SK-N-DZ (cell line): ENCODE measurements around the gene VCL. TPM values are rescaled to one million over a fixed set of nuclear protein-coding genes. Genes with fewer than 3 reads are reported as not detected.
"Not testable (repeated sequence)": the region's sequence is repeated elsewhere in the genome, so short reads cannot be mapped to it uniquely, and the experiment has no call there.

Source experiments
- DNase-seq: peaks from one replicate; pipeline ENCODE4 v3.0.0-alpha.2; 2015; ENCODE audit warnings: low spot score
- polyA plus RNA-seq, 2 experiments: library from polyadenylated mRNA; depleted of rRNA; stranded (reverse); fragments of >200 nt; gene quantifications; 2 replicates each; pipeline ENCODE4 v1.2.3, GENCODE V29; 2014

The VCL gene
- polyA plus RNA-seq (2014; cell fraction: cytosol; rRNA removed), result 20.3 and 26.1 TPM in 2 replicates
- polyA plus RNA-seq (2014; cell fraction: nucleus; rRNA removed), result 16.2 and 20.0 TPM in 2 replicates

- peak; percentile 98 for DNase-seq
Measured at GRCh38 chr10:73997787-73998622, at the start of gene VCL. TSS of gene VCL (plus strand) at chr10:73998116. CDS start at chr10:73998208, 92 bp downstream.

GRCh38 chr10:73948947-73949633, 48.8 kb upstream of the VCL start:
- no peak for DNase-seq

GRCh38 chr10:73950155-73950948, 47.6 kb upstream of the VCL start:
- DNase-seq, result peak; percentile 56

DNA sequence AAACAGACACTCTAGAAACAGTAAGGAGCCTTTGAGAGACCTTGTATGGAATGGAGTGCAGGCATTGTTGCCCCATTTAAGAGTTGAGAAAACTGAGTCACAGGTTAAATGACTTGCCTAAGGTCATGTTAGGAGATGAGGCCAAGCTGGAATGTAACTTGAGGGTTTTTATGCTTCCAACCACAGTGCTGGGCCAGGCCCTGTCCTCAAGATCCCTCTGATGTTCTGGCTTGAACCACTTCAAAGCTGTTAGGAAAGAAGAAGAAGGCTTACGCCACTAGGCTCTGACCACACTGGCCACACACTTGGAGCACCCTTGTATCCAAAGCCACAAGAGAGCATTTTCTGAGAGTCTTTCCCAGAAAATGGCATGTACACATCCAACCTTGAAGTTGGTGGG, 44.3 kb upstream of the VCL start:
- no peak for DNase-seq

- DNase-seq, result no peak
Measured at GRCh38 chr10:73954737-73955136, 43.2 kb upstream of the VCL start.

GRCh38 chr10:73955719-73956118, 42.2 kb upstream of the VCL start:
- DNase-seq, result no peak

GRCh38 chr10:73956476-73957359, 41.2 kb upstream of the VCL start:
- DNase-seq, result no peak

DNA sequence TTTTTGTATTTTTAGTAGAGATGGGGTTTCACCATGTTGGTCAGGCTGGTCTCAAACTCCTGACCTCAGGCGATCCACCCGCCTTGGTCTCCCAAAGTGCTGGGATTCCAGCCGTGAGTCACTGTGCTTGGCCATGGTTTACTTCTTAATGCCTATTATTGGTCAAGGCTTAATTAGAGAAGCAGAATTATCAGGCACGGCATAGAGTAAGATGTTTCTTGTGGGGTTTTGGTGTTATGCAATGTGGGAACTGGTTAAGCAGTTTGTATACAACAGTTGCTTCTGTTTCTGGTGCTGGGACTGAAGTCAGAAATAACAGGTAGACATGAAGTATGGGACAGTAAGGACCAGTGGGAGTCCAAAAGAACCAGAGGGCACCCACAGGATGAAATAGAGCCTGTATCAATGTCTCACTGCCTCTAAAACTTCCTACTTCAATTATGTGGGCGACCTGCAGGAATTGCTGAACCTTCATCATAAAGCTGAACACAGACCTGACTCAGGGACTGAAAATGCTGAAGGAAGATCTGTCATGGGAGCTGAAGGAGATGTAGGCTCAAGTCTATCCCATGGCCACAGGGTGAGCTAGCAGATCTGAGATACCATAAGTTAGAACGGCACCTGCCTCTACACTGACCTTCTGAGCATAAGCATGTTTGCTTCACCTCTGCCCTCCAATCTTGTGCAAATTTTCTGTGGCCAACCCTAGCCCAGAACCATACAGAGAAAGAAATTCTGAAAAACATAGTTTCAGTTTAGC, 38.3 kb upstream of the VCL start:
- DNase-seq, result no peak

- DNase-seq, result no peak
Measured at GRCh38 chr10:73962386-73962785, 35.5 kb upstream of the VCL start.

- DNase-seq, result not testable (repeated sequence)
Measured at GRCh38 chr10:73963533-73963932, 34.4 kb upstream of the VCL start.

DNA sequence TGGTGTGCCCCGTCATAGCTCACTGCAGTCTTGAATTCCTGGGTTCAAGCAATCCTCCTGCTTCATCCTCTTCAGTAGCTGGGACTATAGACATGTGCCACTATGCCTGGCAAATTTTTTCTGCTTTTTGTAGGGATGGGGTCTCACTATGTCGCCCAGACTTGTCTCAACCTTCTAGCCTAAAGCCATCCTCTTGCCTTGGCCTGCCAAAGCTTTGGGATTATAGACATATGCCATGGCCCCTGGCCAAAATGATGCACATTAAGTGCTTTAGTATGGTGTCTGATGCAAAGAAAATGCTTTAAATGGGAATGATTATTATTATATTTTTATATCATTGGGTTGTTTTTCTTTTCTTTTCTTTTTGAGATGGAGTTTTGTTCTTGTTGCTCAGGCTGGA, 33.2 kb upstream of the VCL start:
- no peak for DNase-seq

DNA sequence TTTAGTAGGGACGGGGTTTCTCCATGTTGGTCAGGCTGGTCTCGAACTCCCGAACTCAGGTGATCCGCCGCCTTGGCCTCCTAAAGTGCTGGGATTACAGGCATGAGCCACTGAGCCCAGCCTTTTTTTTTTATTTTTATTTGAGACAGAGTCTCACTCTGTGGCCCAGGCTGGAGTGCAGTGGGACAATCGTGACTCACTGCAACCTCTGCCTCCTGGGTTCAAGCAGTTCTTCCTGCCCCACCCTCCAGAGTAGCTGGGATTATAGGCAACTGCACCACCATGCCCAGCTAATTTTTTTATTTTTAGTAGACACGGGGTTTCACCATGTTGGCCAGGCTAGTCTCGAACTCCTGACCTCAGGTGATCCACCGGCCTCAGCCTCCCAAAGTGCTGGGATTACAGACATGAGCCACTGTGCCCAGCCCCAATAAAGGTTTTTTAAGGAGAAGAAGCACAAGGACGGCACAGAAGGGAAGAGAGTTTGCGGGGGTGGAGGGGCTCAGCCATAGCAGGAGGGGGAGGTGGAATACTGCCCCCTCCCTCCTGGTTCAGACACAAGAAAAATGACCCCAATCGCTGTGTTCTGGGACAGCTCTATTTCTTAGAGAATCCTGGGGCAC, 32.5 kb upstream of the VCL start:
- DNase-seq, result not testable (repeated sequence)

DNA sequence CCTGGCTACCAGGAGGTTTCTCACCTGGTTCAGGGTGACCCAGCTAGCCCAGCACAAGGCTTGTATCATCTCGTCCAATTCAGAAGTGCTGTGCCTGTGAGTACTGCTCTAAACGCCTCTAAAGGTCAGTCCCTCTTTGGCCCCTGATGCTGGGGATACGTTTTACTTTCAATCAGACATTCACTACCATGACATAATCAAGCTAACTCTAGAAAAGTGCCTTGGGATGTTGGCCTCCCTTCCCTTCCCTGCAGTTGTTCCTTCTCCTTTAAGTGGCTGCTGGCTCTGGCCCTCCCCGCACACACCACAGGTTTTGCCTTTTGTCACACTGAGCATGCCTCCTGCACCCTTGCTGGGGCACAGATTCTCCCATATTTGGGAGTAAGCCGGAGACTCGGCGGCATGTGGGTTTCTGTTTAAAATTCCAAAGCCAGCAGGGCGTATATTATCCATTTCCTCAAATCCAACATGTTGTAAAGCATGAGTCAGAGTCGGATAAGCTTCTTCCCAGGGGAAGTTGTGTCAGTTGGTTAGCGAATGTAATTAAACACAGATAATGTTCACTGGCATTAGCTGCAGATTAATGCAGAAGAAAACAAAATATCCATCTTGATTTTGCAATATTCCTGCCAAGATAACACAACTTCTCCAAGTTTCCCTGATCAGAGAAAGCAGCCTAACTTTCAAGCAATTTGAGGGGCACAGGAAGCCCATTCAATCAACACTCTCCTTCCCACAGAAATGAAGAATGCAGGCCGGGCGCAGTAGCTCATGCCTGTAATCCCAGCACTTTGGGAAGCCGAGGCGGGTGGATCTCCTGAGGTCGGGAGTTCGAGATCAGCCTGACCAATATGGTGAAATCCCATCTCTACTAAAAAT, 31.8 kb upstream of the VCL start:
- peak; percentile 35 for DNase-seq

DNA sequence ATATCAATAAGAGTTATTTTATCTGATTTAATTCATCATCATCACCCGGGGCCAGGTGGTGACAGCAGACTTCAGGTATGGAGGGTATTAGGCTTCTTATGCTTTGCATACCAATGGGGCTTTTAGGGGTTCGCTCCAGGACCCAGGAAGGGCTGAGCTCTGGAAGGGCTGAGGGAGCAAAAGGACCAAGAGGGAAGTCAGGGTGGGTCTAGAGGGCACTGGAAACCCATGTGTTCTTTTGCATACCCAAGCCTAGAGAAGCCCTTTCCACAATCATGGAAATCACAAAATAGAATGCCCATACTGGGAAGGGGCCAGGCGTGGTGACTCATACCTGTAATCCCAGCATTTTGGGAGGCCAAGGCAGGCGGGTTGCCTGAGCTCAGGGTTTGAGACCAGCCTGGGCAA, 30.9 kb upstream of the VCL start:
- DNase-seq, result no peak

GRCh38 chr10:73967544-73967943, 30.4 kb upstream of the VCL start:
- no peak for DNase-seq

GRCh38 chr10:73968098-73968521, 29.8 kb upstream of the VCL start:
- no peak for DNase-seq

- peak; percentile 85 for DNase-seq
Measured at GRCh38 chr10:73969224-73969841, 28.6 kb upstream of the VCL start.

DNA sequence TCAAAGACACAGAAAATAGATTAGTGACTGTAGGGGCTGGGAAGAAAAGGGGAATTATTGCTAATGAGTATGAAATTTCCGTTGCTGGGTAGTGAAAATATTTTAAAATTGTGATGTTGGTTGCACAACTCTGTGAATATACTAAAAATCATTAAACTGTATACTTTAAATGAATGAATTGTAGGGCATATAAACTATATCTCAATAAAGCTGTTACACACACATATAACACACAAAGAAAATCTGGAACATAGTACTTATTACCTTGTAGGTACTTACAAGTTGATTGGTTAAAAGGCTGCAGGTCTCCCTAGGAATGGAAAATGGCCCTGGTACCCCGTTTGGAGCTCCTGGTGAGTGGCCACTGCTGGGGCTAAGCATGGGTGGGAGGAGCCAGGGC, 27.1 kb upstream of the VCL start:
- DNase-seq, result no peak
